Measurements from ENCODE around the gene MESP2. TPM values are rescaled to one million over a fixed set of nuclear protein-coding genes. Genes with fewer than 3 reads are reported as not detected.
A peak's percentile ranks its signal among the peaks of the same experiment; 100 is the strongest.

Gene MESP2
- total and polyA plus RNA-seq, 9 of the 15 experiments (the other 6 are each of a cell fraction or from before 2014, with no cell fraction given), result 0.08 to 0.82 (median 0.37) TPM

DNA sequence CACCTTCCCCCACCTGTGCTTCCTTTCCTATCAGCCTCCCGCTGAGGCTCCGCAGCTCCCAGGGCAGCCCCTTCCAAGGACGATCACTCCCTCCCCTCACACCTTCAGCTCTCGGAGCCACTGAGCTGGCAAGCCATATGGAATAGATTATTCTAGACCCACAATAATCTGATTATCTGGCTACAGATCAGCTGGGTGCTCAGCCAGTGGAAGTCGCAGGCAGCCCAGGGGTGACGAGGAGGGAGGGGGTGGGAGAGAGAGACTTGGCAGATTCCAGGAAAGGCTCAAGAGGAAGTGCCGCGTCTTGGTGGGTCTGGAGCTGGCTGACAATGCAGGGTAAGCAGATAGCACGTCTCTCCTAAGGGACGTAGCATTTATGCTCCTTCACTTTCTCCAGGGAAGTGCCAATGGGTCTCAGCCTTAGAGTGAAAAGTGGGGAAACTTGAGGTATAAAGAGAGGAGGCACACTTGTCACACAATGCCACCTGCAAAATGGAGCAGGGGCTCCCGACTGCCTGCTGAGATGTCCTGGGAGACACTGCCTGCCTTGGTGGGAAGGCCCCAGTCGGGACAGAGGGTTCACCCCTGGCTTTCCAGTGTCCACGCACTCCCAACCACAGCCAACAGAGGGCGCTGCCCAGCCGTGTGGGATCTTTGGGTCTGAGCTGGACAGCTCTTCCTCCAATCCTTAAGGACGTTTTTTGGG is 15.7 kb upstream of the MESP2 start (continued):
- TF ChIP-seq, protein P1, sequence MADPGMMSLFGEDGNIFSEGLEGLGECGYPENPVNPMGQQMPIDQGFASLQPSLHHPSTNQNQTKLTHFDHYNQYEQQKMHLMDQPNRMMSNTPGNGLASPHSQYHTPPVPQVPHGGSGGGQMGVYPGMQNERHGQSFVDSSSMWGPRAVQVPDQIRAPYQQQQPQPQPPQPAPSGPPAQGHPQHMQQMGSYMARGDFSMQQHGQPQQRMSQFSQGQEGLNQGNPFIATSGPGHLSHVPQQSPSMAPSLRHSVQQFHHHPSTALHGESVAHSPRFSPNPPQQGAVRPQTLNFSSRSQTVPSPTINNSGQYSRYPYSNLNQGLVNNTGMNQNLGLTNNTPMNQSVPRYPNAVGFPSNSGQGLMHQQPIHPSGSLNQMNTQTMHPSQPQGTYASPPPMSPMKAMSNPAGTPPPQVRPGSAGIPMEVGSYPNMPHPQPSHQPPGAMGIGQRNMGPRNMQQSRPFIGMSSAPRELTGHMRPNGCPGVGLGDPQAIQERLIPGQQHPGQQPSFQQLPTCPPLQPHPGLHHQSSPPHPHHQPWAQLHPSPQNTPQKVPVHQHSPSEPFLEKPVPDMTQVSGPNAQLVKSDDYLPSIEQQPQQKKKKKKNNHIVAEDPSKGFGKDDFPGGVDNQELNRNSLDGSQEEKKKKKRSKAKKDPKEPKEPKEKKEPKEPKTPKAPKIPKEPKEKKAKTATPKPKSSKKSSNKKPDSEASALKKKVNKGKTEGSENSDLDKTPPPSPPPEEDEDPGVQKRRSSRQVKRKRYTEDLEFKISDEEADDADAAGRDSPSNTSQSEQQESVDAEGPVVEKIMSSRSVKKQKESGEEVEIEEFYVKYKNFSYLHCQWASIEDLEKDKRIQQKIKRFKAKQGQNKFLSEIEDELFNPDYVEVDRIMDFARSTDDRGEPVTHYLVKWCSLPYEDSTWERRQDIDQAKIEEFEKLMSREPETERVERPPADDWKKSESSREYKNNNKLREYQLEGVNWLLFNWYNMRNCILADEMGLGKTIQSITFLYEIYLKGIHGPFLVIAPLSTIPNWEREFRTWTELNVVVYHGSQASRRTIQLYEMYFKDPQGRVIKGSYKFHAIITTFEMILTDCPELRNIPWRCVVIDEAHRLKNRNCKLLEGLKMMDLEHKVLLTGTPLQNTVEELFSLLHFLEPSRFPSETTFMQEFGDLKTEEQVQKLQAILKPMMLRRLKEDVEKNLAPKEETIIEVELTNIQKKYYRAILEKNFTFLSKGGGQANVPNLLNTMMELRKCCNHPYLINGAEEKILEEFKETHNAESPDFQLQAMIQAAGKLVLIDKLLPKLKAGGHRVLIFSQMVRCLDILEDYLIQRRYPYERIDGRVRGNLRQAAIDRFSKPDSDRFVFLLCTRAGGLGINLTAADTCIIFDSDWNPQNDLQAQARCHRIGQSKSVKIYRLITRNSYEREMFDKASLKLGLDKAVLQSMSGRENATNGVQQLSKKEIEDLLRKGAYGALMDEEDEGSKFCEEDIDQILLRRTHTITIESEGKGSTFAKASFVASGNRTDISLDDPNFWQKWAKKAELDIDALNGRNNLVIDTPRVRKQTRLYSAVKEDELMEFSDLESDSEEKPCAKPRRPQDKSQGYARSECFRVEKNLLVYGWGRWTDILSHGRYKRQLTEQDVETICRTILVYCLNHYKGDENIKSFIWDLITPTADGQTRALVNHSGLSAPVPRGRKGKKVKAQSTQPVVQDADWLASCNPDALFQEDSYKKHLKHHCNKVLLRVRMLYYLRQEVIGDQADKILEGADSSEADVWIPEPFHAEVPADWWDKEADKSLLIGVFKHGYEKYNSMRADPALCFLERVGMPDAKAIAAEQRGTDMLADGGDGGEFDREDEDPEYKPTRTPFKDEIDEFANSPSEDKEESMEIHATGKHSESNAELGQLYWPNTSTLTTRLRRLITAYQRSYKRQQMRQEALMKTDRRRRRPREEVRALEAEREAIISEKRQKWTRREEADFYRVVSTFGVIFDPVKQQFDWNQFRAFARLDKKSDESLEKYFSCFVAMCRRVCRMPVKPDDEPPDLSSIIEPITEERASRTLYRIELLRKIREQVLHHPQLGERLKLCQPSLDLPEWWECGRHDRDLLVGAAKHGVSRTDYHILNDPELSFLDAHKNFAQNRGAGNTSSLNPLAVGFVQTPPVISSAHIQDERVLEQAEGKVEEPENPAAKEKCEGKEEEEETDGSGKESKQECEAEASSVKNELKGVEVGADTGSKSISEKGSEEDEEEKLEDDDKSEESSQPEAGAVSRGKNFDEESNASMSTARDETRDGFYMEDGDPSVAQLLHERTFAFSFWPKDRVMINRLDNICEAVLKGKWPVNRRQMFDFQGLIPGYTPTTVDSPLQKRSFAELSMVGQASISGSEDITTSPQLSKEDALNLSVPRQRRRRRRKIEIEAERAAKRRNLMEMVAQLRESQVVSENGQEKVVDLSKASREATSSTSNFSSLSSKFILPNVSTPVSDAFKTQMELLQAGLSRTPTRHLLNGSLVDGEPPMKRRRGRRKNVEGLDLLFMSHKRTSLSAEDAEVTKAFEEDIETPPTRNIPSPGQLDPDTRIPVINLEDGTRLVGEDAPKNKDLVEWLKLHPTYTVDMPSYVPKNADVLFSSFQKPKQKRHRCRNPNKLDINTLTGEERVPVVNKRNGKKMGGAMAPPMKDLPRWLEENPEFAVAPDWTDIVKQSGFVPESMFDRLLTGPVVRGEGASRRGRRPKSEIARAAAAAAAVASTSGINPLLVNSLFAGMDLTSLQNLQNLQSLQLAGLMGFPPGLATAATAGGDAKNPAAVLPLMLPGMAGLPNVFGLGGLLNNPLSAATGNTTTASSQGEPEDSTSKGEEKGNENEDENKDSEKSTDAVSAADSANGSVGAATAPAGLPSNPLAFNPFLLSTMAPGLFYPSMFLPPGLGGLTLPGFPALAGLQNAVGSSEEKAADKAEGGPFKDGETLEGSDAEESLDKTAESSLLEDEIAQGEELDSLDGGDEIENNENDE (IDR thresholded peaks at IDR 0.05; ENCODE audit: low read depth, low read length), result no peak
- TF ChIP-seq, protein P2, sequence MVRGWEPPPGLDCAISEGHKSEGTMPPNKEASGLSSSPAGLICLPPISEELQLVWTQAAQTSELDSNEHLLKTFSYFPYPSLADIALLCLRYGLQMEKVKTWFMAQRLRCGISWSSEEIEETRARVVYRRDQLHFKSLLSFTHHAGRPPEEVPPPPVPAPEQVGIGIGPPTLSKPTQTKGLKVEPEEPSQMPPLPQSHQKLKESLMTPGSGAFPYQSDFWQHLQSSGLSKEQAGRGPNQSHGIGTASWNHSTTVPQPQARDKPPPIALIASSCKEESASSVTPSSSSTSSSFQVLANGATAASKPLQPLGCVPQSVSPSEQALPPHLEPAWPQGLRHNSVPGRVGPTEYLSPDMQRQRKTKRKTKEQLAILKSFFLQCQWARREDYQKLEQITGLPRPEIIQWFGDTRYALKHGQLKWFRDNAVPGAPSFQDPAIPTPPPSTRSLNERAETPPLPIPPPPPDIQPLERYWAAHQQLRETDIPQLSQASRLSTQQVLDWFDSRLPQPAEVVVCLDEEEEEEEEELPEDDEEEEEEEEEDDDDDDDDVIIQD (CRISPR knock-in tag; IDR thresholded peaks at IDR 0.05), result 0 out of 2 replicates have a peak, but pooled peaks have one; percentile 37
- no peak for TF ChIP-seq BMI1 (IDR thresholded peaks at IDR 0.05; ENCODE audit: low read length)
- peak; percentile 10 for TF ChIP-seq NEUROD1 (IDR thresholded peaks at IDR 0.05; ENCODE audit: borderline replicate concordance, low read depth, low read length, partially characterized antibody)
- TF ChIP-seq, protein P3, sequence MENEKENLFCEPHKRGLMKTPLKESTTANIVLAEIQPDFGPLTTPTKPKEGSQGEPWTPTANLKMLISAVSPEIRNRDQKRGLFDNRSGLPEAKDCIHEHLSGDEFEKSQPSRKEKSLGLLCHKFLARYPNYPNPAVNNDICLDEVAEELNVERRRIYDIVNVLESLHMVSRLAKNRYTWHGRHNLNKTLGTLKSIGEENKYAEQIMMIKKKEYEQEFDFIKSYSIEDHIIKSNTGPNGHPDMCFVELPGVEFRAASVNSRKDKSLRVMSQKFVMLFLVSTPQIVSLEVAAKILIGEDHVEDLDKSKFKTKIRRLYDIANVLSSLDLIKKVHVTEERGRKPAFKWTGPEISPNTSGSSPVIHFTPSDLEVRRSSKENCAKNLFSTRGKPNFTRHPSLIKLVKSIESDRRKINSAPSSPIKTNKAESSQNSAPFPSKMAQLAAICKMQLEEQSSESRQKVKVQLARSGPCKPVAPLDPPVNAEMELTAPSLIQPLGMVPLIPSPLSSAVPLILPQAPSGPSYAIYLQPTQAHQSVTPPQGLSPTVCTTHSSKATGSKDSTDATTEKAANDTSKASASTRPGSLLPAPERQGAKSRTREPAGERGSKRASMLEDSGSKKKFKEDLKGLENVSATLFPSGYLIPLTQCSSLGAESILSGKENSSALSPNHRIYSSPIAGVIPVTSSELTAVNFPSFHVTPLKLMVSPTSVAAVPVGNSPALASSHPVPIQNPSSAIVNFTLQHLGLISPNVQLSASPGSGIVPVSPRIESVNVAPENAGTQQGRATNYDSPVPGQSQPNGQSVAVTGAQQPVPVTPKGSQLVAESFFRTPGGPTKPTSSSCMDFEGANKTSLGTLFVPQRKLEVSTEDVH (IDR thresholded peaks at IDR 0.05; ENCODE audit: low read depth, partially characterized antibody), result peak; percentile 41
- TF ChIP-seq, protein P4, sequence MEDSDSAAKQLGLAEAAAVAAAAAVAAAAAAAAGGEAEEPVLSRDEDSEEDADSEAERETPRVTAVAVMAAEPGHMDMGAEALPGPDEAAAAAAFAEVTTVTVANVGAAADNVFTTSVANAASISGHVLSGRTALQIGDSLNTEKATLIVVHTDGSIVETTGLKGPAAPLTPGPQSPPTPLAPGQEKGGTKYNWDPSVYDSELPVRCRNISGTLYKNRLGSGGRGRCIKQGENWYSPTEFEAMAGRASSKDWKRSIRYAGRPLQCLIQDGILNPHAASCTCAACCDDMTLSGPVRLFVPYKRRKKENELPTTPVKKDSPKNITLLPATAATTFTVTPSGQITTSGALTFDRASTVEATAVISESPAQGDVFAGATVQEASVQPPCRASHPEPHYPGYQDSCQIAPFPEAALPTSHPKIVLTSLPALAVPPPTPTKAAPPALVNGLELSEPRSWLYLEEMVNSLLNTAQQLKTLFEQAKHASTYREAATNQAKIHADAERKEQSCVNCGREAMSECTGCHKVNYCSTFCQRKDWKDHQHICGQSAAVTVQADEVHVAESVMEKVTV (CRISPR knock-in tag; IDR thresholded peaks at IDR 0.05), result peak; percentile 72
- TF ChIP-seq SPI1 (IDR thresholded peaks at IDR 0.05; ENCODE audit: borderline replicate concordance, low read depth, low read length), result peak; percentile 93; the same call in 1 of the 2 replicates
- no peak for TF ChIP-seq HNRNPH1 (optimal IDR thresholded peaks at IDR 0.05; ENCODE audit: low read depth, low read length)
